GM23338 (cell line): ENCODE data around the gene TMEM143.

Experiments used
- EZH2 ChIP-seq: fragments of 200-600 bp; sonication (generic); IDR thresholded peaks from one replicate; pipeline ENCODE4 v1.8.0; 2017; ENCODE audit warnings: antibody characterized with exemption, mild to moderate bottlenecking, low read depth; ENCODE audit not compliant: unreplicated experiment
- EZH2phosphoT487 ChIP-seq: fragments of 200-600 bp; sonication (generic); IDR thresholded peaks from one replicate; pipeline ENCODE4 v1.8.1; 2018; ENCODE audit warnings: antibody characterized with exemption; ENCODE audit not compliant: unreplicated experiment
- JUNB ChIP-seq: IDR thresholded peaks from one replicate; pipeline ENCODE4 v1.6.1; 2016; ENCODE audit warnings: antibody characterized with exemption; ENCODE audit not compliant: unreplicated experiment
- POLR2AphosphoS5 ChIP-seq: IDR thresholded peaks from 2 replicates; pipeline ENCODE4 v1.6.1; 2016; ENCODE audit warnings: antibody characterized with exemption, low read depth
- TF ChIP-seq, protein P1 (sequence below), 2 experiments: fragments of 200-600 bp in 1 of 2; sonication (generic) in 1 of 2; conservative IDR thresholded peaks; 2 replicates each; pipeline versions ENCODE4 v1.5.1 to v1.6.1; 2016 to 2017; ENCODE audit warnings: antibody characterized with exemption in 2 of 2, low read depth in 2 of 2, mild to moderate bottlenecking in 2 of 2, moderate library complexity in 1 of 2
- TF ChIP-seq, protein P2 (sequence below): IDR thresholded peaks from one replicate; pipeline ENCODE4 v1.6.1; 2018; ENCODE audit warnings: antibody characterized with exemption; ENCODE audit not compliant: unreplicated experiment

DNA sequence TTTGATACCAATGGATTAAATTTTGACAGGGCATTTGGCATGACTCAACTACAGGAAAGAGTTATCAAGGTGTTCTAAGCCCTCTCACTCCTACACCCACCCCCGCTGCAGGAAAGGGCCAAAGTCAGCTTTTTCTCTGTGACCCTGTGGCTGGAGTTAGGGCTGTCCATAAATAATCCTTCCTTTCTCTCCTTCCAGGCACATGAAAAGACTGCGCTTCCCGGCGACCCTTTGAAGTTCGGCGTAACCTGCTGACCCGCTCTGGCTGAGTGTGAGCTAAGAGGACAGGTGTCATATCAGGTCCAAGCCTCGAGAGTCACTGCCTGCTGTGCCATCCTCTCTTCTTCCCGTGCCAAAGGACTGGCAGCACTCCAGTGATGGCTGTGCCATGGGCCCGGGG lies 68.3 kb downstream of the TMEM143 start:
- no peak for TF ChIP-seq EZH2phosphoT487
- TF ChIP-seq, protein P1, sequence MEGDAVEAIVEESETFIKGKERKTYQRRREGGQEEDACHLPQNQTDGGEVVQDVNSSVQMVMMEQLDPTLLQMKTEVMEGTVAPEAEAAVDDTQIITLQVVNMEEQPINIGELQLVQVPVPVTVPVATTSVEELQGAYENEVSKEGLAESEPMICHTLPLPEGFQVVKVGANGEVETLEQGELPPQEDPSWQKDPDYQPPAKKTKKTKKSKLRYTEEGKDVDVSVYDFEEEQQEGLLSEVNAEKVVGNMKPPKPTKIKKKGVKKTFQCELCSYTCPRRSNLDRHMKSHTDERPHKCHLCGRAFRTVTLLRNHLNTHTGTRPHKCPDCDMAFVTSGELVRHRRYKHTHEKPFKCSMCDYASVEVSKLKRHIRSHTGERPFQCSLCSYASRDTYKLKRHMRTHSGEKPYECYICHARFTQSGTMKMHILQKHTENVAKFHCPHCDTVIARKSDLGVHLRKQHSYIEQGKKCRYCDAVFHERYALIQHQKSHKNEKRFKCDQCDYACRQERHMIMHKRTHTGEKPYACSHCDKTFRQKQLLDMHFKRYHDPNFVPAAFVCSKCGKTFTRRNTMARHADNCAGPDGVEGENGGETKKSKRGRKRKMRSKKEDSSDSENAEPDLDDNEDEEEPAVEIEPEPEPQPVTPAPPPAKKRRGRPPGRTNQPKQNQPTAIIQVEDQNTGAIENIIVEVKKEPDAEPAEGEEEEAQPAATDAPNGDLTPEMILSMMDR (conservative IDR thresholded peaks at IDR 0.05; ENCODE audit: low read depth in 2 of 2) = no peak
- TF ChIP-seq POLR2AphosphoS5 = no peak
- TF ChIP-seq JUNB = no peak
- TF ChIP-seq, protein P2, sequence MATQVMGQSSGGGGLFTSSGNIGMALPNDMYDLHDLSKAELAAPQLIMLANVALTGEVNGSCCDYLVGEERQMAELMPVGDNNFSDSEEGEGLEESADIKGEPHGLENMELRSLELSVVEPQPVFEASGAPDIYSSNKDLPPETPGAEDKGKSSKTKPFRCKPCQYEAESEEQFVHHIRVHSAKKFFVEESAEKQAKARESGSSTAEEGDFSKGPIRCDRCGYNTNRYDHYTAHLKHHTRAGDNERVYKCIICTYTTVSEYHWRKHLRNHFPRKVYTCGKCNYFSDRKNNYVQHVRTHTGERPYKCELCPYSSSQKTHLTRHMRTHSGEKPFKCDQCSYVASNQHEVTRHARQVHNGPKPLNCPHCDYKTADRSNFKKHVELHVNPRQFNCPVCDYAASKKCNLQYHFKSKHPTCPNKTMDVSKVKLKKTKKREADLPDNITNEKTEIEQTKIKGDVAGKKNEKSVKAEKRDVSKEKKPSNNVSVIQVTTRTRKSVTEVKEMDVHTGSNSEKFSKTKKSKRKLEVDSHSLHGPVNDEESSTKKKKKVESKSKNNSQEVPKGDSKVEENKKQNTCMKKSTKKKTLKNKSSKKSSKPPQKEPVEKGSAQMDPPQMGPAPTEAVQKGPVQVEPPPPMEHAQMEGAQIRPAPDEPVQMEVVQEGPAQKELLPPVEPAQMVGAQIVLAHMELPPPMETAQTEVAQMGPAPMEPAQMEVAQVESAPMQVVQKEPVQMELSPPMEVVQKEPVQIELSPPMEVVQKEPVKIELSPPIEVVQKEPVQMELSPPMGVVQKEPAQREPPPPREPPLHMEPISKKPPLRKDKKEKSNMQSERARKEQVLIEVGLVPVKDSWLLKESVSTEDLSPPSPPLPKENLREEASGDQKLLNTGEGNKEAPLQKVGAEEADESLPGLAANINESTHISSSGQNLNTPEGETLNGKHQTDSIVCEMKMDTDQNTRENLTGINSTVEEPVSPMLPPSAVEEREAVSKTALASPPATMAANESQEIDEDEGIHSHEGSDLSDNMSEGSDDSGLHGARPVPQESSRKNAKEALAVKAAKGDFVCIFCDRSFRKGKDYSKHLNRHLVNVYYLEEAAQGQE = no peak
- no peak for TF ChIP-seq EZH2
